NOMO-1 treated with dmso at 0.1 percent for 144 hours (cell line): ENCODE results near the gene ARHGAP5.

Experiments
- DNase-seq: peaks from one replicate; lab custom pipeline; 2025; ENCODE audit not compliant: unreplicated experiment; lab: John Stamatoyannopoulos, UW

ARHGAP5 gene, protein sequence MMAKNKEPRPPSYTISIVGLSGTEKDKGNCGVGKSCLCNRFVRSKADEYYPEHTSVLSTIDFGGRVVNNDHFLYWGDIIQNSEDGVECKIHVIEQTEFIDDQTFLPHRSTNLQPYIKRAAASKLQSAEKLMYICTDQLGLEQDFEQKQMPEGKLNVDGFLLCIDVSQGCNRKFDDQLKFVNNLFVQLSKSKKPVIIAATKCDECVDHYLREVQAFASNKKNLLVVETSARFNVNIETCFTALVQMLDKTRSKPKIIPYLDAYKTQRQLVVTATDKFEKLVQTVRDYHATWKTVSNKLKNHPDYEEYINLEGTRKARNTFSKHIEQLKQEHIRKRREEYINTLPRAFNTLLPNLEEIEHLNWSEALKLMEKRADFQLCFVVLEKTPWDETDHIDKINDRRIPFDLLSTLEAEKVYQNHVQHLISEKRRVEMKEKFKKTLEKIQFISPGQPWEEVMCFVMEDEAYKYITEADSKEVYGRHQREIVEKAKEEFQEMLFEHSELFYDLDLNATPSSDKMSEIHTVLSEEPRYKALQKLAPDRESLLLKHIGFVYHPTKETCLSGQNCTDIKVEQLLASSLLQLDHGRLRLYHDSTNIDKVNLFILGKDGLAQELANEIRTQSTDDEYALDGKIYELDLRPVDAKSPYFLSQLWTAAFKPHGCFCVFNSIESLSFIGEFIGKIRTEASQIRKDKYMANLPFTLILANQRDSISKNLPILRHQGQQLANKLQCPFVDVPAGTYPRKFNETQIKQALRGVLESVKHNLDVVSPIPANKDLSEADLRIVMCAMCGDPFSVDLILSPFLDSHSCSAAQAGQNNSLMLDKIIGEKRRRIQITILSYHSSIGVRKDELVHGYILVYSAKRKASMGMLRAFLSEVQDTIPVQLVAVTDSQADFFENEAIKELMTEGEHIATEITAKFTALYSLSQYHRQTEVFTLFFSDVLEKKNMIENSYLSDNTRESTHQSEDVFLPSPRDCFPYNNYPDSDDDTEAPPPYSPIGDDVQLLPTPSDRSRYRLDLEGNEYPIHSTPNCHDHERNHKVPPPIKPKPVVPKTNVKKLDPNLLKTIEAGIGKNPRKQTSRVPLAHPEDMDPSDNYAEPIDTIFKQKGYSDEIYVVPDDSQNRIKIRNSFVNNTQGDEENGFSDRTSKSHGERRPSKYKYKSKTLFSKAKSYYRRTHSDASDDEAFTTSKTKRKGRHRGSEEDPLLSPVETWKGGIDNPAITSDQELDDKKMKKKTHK (N-terminal part only)

DNA sequence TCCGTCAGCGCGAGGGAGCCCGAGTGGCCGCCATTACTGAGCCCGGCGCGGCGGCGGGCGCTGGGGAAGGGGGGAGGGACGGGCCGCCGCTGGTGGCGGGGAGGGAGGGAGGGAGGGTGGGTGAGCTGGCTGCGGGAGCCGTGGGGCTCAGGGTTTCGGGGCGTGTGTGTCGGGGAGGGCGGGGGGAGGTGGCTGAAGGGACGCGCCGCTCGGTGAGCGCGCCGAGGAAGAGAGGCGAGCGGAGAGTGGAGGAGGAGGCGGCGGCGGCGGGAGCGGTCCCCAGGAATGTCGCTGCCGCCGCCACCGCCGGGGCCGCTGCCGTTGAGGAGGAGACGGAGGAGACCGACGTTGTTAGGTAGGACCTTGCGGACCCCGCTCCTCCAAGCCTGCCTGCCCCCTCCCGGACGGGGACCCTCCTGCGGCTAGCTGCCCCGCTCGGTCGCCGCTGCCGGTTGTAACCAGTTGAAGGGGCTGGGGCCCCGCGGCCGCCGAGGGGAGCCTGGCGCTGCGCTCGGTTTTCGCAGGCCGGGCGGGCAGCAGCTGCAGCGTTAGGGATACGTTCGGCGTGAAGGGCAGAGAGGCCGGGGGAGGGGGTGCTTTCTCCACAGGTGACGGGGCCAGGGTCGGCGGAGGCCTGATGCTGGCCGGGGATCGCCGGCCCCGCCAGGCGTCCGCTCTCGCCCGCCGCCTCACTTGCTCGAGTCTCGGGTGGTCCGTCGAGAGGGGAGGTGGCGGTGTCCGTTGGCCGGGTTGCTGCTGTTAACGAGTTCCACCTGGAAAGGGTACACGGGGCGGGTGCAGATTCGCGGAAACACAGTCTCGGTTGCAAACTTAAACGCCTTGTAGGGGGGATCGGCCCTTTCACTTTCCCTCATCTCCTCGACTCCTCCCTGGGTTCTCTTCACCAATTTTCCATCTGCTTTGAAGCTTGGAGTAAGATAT lies at the start of gene ARHGAP5:
TSS of gene ARHGAP5 (plus strand) at position 224 of the 942 bp plus-strand sequence. CDS start 13,366 bp downstream, outside the sequence.
- DNase-seq, result no peak

DNA sequence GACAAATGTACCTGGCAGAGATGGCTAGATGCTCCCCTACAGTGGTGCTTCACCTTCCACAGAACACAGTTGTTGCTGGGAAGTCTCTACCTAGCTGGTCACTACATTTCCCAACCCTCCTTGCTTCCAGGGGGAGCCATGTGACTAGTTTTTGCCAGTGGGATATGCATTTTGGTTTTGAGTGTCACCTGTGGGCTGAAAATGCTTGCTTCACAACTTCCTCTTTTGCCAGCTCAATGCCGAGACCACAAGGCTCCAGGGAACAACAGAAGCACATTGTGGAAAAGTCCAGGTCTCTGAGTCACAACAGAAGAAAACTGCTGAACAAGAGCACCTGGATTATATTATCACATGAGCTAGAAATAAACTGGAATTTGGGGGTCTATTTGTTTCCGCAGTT lies 48.5 kb upstream of the ARHGAP5 start:
- DNase-seq, result no peak

DNA sequence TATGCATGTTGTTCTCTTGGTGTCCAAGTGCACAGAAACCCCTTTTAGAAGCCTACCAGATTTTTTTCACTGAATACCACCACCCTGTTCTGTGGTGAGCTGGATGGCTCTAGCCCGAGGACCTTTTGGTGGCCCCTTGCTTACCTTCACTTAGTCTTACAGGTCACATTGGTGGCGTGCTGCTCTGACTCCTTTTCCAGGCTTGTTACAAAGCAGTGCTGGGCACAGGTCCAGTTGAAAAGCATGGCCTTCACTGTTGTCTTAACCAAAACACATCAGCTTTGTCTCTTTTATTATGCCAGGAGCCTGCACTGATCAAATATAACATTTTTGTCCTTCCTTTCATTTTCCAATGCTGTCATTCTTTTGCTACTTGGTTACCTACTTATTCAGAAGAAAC lies 43.6 kb upstream of the ARHGAP5 start:
- no peak for DNase-seq

DNA sequence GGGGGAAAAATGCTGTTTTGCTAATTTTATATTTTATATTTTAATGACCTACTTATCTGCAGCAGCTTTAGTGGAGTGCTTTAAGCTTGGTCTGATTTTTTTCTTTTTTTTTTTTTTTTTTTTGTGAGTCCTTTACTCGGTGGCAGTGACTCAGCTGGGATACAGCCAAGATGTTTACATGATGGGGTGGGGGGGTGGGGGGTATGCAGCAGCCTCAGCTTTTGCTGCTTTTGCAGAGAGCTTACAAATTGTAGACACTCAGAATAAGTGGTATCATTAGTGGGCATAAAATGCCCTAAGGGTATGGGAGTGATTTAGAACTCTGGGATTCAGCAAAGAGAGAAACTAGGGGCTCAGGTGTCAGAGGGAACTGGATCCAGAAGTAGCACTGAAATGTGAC lies 38.2 kb upstream of the ARHGAP5 start:
- no peak for DNase-seq

DNA sequence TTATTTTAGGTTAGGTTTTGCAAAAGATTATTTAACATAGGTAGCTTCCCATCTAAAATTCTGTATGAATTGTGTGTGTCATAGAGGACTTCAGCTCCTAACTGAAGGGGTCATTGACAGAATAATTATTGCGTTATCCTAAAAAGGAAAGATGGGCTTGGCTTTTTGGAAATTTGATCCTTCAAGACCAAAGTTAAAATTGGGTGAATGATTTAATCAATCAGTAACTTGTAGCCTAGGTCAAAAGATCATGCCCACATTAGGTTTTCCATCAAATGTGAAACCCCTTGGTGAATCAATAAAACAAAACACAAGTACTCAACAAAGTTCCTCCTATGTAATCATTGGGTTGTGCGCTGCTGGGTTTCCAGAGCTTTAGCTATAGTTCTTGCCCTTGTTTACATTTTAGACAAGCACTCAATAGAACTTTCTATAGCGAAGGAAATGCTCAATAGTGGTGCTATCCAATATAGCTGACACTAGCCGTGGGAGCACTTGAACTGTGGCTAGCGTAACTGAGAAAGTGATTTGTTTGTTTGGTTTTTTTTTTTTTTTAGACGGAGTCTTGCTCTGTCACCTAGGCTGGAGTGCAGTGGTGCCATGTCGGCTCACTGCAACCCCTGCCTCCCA lies 37.6 kb upstream of the ARHGAP5 start:
- no peak for DNase-seq

DNA sequence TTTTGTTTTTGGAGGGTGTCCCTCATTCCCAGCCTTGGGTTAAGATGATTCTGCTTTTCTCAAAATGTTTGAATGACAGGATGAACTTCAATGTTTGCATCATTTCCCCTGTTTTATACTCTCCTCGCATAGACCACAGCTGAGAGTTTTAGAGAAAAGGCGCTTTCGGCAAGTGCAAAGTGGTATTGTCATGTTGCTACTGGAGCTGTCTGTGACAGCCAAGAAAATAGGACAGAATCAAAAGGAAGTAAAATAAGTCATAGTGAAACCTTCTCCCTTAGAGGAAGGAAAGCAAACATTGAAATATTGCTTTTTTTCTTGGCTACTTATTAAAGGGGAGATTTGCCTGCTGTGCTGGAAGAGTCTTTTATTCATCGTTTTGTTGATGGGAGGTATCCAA lies 33.5 kb upstream of the ARHGAP5 start:
- no peak for DNase-seq

- no peak for DNase-seq
These were observed 32.6 kb upstream of the ARHGAP5 start for GRCh38 chr14:32044454-32044853.

DNA sequence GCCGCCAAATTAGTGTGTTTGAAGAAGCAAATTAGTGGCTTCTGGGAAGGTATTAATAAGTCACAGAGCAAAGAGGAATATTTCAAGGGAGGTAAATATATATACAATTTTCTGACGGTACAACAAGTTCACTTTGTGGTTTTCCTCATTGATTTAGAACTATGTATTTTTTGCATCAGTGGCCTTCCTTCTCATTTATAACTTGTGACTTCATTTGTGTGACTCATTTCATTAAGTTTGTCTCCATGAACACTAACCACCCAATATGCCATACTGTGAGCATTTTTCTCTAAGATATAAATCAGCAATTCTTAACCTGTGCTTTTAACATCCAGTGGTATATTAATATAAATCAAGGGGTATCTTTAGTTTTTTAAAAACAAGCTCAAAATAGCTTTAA lies 29.3 kb upstream of the ARHGAP5 start:
- no peak for DNase-seq

DNA sequence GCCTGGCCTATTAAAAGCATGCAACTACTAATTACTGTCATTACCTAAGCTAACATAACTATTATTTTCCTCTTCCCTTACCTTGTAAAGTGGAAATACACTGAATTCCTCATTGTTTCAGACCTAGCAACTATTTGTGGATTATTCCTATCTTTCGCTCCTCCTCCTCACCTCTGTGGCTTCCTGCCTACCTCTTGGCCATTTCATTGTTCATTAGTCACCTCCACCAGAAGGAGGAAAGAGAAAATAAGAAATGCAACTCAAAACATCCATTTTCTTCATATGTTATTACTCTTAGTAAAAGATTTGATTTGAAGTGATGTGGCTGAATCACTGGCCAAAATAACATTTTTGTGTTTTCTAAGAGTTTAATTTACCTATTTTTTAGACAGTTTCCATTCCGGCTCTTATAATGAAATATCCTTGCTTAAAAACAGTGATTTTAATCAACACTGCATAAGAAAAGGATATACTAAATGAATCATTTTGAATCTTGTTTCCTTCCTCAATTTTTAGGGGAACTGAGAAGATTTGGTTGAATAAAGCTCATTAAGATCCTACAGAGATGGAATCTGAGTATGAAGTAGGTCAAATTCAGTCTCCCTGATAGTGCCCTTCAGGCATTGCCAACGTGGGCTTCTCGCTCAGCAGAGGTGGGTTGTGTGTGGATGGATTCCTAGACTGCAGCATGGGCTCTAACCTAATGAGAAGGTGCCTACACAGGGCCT lies 27.6 kb upstream of the ARHGAP5 start:
- DNase-seq, result no peak

- DNase-seq, result no peak
These were observed 26.2 kb upstream of the ARHGAP5 start for GRCh38 chr14:32050878-32051277.

DNA sequence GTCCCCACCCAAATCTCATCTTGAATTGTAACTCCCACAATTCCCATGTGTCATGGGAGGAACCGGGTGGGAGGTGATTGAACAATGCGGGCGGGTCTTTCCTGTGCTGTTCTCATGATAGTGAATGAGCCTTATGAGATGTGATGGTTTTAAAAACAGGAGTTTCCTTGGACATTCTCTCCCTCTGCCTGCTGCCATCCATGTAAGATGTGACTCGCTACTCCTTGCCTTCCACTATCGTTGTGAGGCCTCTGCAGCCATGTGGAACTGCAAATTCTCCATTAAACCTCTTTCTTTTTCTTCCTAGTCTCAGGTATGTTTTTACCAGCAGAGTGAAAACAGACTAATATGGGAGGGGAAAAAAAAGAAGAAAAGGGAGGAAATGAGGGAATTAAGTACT lies 22.6 kb upstream of the ARHGAP5 start:
- DNase-seq, result no peak

GRCh38 chr14:32055175-32055574 lies 21.9 kb upstream of the ARHGAP5 start:
- DNase-seq, result no peak

- DNase-seq, result no peak
These were observed 17.4 kb upstream of the ARHGAP5 start for GRCh38 chr14:32059702-32060101.

GRCh38 chr14:32064931-32065330 lies 12.2 kb upstream of the ARHGAP5 start:
- DNase-seq, result no peak

DNA sequence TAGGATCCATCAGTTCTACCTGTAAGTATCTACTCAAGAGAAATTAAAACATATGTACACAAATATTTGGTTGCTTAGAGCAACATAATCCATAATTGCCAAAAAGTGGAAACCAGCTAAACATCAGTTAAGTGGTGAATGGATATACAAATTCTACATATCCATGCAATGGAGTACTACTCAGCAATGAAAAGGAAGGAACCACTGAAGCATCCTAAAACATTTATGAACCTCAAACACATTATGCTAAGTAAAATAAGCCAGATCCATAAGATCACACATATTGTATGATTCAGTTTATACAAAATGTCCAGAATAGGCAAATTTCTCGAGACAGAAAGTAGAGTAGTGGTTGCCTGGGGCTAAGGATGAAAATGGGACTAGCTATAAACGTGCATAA lies 8.4 kb upstream of the ARHGAP5 start:
- no peak for DNase-seq

DNA sequence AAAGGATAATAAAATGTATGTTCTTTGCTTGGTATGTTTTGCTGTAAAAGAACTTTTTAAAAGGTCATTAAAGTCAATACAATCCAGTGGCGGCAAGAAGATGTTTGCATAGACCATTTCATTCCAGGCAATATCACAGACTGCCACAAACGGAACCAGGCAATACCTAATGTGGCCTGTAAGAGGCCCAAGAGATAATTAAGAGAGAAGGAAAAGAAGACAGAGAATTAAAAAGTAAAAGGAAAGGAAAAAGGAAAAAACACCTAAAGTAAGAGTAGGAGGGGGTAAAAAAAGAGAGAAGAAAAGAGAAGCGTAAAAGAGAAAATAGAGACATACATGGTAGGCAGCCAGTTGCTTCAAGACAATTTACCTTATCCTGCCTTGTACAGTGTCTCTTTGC lies 6.8 kb upstream of the ARHGAP5 start:
- DNase-seq, result no peak

- DNase-seq, result no peak
These were observed 4.4 kb upstream of the ARHGAP5 start for GRCh38 chr14:32072676-32073075.

DNA sequence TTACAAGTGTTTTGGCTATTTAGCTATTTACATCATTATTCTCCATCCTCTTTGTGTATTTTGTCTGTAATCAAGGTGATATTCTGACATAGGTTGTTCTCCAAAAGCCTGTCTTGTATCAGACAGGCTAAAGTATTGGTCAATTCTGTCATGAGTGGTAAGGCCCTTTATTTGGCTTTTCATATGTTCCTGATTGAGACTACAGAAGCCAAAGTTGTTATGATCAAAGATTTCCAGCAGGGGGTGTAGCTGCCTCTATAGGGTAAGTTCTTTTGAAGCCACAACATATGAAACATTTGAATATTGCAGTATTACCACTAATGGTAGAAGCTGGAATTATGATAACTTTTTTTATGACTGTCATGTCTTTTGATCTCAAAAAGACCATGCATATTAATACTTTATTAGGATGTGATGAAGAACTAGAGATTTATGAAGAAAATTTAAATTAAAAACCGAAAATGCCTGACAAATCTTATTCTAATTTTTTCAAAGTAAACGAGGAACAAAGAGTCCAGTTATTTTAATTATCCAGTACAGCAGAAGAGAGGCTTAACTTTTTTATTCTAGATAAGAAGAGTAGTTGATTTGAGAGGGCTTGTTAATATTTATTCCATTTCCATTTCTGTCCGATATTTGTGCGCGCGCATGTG lies 3.4 kb upstream of the ARHGAP5 start:
- DNase-seq, result peak; percentile 39
